TTC549 (cell line): ENCODE measurements around the gene FNDC11.

Experiments
- FAIRE-seq: peaks from 2 replicates; lab custom pipeline; 2012; peaks lifted over from hg19 to GRCh38; lab: Jason Lieb, UNC

Gene FNDC11

GRCh38 chr20:63540417-63541186 lies 13.4 kb upstream of the FNDC11 start:
- no peak for FAIRE-seq

DNA sequence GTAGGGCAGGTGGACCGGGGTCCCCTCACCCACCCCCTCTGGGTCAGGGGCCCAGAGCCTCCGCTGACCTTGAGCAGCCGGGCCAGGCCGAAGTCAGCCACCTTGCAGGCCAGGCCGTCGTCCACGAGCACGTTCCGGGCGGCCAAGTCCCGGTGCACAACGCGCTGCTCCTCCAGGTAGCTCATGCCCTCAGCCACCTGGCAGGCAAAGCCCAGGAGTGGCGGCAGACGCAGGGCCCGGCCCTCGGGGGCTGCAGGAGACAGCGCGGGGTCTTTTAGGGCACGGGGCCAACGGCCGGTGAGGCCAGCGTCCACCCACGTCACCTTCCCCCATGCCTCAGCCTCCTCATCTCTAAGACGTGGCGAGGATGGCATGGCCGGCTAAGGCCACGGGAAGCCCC lies 12.6 kb upstream of the FNDC11 start:
- no peak for FAIRE-seq

DNA sequence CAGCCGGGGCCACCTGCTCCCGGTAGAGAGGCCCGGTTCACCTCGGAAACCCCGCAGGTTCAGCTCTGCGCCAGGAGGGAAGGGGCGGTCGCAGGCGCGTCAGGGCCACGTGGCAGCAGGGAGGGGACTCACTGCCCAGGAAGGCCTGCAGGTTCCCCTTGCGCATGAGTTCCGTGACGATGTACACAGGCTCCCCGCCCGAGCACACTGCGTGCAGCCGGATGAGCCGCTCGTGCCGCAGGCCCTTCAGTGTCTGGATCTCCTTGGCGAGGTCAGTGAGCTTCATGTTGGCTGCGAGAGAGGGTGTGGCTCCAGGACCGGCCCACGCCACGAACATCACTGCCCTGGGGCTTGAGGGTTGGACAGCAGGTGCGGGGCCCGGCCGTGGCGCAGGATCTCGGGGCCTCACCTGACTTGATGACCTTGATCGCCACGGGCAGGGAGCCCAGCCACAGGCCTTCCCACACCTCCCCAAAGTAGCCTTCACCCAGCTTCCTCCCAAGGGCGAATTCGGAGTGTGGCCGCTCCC lies 11.9 kb upstream of the FNDC11 start:
- FAIRE-seq: no peak

- FAIRE-seq: no peak
These were observed 11.3 kb upstream of the FNDC11 start for GRCh38 chr20:63542696-63543095.

- no peak for FAIRE-seq
These were observed 10.8 kb upstream of the FNDC11 start for GRCh38 chr20:63543131-63543530.

DNA sequence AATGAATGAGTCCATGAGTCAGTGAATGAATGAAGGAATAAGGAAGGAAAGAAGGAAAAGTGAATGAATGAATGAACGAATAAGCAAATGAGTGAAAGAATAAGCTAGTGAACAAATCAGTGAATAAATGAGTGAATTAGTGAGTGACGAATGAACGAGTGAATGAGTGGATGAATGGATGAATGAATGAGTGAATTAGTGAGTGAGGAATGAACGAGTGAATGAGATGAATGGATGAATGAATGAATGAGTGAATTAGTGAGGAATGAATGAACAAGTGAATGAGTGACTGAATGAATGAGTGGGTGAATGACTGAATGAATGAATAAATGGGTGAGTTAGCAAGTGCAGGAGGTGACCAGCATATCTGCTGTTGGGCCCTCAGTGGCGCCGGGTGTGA lies 10.2 kb upstream of the FNDC11 start:
- FAIRE-seq: no peak

DNA sequence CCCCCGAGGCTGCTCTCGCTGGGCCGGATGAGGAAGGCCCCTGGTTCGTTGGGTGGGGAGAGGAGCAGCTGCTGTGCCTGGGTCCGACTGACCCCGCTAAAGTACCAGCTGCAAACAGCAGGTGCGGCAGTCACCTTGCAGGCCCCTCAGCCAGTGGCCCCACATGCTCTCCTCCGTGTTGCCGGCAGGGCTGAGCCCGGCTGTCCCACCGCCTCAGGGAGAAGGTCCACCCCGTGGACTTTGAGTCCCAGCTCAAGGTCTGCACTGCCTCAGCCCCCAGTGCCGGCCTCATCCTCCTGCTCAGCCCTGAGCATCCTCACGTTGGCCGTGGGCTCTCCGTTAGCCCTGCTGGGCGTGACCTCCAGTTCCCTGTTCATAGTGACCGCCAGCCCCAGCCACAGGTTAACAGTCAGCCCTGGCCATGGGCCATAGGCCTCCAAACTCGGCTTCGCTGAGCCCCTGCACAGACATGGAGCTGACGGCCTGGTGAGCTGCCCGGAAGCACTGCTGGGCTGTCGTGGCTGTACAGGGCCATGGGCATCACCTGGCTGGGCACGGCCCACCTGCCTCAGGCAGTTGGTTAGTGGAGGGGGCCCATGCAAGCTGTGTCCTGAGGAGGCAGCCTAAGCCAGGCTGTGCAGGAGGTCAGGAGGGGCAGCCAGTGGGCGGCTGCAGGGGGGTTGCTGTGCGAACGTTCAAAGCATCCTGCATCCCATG lies 9.6 kb upstream of the FNDC11 start:
- FAIRE-seq: no peak

DNA sequence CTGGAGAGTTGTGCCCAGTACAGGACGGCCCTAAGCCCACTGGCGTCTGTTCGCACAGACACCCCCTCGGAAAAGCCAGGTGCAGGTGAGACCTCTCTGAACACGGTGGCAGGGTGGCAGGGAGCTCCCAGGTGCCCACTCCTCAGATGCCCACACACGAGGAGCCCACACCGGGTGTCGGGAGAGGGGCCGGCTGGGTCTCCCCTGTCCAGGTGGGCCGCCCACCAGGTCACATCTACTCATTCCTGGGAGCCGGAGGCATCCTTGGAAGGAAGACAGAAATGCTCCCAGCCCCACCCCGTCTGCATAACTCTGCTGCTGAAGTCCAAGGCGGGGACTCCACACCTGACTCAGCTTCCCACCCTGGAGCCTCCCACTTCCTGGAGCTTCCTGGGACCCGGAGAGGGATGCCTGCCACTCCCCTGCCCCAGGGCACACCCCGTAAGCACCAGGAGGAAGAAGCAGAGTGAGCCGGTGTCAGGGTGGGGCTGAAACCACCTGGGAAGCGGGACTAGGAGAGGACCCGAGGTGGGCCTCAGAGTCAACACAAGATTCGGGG lies 8.9 kb upstream of the FNDC11 start:
- FAIRE-seq: no peak

- FAIRE-seq: no peak
These were observed 8.1 kb upstream of the FNDC11 start for GRCh38 chr20:63545814-63546213.

GRCh38 chr20:63546256-63546955 lies 7.6 kb upstream of the FNDC11 start:
- FAIRE-seq: no peak

DNA sequence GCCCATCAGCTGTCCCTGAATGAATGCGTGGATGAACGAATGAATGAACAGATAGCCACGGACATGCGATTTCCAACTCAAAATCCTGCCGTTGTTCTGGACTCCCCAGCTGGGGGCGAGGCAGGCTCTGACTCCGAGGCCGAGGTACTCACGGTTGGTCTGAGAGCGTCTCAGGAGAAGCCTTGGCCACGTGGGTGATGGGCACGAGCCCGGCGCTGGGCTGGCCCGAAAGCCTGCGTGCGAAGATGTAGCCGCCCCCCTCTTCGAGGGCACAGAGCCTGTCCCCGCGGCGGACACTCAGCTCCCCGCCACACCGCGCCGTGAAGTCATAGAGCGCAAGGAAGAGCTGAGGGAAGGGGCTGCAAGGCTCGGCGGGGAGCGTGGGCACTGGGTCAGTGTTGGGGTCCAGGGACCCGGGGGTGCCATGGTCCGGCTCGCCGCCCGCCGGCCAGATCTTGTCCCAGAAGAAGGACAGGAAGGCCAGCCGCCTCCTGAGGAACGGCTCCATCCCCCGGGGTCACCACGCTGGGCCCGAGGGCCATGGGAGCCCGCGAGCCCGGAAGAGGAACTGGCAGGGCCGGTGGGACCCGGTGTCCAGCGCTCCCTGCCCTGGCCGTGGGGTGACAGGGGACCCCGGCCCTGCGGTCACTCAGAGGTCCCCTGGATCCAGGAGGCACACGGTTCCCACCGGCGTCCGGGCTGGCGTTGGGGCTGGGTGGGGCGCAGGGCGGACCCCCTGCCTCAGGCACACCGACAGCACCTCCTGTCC lies 6.8 kb upstream of the FNDC11 start:
- no peak for FAIRE-seq

GRCh38 chr20:63547725-63548480 lies 6.1 kb upstream of the FNDC11 start, which contains the start of gene SRMS:
SRMS (minus strand) TSS chr20:63547749; CDS start chr20:63547463, 286 bp downstream.
- no peak for FAIRE-seq

DNA sequence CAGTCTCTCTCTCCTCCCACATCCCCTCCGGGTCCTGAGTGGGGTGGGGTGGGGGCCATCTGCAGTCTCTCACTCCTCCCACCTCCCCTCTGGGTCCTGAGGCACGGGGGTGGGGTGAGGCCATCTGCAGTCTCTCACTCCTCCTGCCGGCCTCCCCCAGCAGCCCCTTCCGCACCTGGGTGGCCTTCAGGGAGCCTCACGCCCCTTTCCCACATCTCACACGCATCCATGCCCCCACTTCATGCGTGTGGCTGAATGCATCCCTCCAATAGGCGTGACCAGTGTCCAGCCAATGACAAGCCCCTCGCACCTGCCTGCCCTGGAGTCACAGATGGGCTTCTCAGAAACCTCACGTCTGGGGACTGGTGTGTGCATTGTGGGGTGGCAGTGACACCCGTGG lies 5.4 kb upstream of the FNDC11 start:
- FAIRE-seq: no peak

DNA sequence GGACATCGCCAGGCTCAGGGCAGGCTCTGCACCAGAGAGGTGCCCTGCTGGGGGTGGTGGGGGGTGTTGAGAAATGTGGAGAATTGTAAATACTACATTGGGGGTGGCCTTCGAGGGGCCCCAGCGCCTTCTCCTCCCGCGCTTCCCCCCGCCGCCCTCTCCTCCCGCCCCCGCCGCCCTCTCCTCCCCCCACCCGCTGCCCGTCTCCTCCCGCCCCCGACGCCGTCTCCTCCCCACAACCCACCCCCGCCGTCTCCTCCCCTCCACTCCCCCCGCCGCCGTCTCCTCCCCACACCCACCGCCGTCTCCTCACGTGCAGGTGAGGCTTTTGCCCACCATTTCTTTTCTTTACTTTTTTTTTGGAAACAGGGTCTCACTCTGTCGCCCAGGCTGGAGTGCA lies 4.9 kb upstream of the FNDC11 start:
- FAIRE-seq: no peak

DNA sequence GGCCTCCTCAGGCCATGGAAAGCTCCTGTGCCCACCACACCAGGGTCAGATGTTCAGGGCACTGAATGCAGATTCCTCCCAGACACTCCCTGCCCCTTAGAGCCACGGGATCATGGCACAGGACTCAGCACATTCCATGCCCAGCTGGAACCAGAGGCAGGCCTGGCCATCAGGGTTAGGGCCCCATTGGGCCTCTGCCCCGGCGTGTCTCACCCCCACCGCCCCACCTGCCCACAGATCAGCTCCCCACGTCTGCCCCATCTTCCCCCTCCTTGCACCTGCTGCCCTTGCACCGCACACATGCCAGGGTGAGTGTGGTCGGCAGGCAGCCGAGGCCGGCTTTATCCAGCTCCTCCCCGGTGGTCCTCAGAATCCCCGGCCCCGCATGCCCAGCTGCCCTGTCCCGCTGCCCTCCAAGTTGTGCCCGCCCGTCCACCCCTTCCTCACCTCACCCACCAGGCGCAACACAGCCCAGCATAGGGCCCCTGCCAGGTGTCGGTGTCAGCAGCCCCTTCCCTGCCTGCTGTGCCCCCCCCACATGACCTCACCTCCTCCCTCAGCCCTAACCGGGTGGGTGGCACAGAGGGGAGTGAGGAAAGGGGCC lies 4.2 kb upstream of the FNDC11 start:
- FAIRE-seq: no peak

DNA sequence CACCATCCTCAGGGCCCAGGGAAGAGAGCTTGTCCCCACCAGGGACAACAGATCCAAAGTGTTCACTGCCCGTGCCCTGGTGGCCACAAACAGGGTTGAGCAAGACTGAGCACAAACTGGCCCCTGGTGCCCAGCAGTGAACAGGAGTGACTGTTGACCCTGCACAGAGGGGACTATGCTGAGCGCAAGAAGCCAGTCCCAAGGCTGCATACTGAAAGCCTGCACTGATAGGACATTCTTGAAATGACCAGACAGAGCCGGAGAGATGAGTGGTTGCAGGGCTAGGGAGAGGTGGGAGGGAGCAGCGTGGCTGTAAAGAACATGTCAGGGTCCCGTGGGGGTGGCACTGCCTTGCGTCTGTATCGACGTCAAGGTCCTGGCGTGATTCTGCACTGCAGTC lies 2.9 kb upstream of the FNDC11 start:
- no peak for FAIRE-seq

DNA sequence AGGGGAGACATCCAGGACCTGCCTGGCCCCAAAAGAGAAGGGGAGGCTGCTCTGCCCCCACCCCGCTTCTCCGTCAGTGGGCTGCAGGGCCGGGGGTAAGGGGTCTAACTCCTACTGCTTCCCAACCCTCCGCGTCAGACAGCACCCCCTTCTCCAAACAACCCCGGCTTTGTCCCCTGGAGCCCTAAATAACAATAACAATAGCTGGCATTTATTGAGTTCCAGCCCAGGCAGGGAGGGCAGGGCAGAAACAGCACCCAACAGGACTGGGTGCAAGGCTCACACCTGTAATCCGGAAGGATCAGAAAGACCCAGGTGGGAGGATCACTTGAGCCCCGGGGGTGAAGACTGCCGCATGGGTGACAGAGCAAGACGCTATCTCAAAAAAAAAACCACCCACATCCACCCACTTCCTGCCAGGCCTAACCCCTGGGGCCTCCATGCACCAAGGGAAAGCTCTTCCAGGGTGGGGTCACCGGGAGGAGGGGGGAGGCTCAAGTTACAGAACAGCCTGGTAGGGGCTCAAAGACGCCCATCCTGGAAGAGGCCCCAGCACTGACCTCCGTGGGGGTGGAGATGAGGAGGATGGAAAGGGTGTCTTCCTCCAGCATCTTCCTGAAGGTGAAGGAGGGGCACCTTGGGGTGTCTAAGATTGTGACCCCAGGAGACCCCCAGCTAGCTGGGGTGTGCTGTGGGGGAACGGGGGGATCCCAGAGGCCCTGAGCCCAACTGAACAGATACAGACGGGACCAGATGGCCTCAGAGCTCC lies 1.3 kb upstream of the FNDC11 start:
- FAIRE-seq: no peak

DNA sequence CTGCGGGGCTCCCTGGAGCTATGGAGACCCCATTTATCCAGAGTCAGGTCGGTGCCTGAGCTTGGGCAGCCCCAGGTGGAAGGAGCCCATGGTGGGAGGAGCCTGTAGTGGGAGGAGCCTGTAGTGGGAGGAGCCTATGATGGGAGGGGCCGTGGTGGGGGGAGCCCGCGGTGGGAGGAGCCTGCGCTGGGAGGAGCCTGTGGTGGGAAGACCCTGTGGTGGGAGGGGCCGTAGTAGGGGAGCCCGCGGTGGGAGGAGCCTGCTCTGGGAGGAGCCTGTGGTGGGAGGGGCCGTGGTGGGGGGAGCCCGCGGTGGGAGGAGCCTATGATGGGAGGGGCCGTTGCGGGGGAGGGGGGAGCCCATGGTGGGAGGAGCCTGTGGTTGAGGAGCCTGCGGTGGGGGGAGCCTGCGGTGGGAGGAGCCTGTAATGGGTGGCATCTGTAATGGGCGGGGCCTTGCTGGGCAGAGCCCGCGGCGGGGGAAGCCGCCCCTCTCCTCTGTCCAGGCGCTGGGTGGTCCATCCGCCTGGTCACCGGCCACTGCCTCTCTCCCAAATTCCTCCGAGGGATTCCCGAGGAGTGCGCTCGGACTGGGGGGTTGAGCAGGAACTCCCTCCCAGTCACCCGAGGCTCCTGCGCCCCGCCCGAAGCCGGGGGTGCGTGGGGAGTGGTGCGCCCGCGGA lies 567 bp upstream of the FNDC11 start:
- no peak for FAIRE-seq
